HG03045 (cell line): ENCODE data around the gene EHMT1.
"Not testable (repeated sequence)": the region's sequence is repeated elsewhere in the genome, so short reads cannot be mapped to it uniquely, and the experiment has no call there.

Experiments used
- ATAC-seq: cut with Tn5 transposase; IDR thresholded peaks from one replicate; pipeline ENCODE4 v1.9.1; 2021; ENCODE audit warnings: mild to moderate bottlenecking, moderate library complexity; ENCODE audit not compliant: unreplicated experiment

The EHMT1 gene

GRCh38 chr9:137880160-137880975, 261.6 kb downstream of the EHMT1 start:
- ATAC-seq: no peak

DNA sequence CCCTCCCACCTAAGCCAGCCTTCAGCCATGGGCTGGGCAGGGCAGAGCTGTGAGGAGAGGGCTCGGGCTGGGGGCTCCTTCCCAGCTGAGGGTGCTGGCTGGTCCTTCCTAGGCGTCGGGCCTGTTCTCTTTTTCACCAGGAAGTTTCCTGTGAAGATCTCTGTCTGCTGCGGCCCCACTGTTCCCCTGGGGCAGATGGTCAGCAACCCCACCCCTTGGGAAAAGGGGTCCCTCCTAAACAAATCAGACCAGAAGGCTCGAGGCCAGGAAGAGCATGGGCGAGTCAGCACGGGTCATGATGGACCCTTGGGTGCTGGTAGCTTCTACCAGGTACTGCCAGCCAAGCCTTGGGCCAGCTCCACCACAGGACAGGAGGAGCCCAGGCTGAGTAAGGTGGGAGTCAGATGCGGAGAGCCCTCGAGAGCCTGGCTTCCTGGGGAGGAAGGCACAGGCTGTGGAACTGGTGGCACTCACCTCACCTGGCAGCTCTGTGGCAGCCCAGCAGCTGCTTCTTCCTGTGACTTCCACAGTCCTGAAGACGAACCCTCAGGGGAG, 262.2 kb downstream of the EHMT1 start:
- ATAC-seq: no peak

GRCh38 chr9:137881591-137882505, 263.0 kb downstream of the EHMT1 start:
- no peak for ATAC-seq

DNA sequence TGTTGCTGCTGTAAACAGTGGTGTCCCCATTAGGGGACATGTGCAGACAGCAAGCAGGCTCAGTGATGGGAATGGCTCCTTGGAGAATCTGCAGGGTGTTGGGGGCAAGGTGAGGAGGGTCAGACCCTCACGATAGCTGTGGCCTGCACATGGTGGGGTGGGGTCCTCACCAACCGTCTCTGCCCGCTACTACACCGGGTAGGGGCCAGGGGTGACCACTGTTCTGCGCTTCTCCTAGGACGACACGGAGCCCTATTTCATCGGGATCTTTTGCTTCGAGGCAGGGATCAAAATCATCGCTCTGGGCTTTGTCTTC, 263.7 kb downstream of the EHMT1 start:
- no peak for ATAC-seq

DNA sequence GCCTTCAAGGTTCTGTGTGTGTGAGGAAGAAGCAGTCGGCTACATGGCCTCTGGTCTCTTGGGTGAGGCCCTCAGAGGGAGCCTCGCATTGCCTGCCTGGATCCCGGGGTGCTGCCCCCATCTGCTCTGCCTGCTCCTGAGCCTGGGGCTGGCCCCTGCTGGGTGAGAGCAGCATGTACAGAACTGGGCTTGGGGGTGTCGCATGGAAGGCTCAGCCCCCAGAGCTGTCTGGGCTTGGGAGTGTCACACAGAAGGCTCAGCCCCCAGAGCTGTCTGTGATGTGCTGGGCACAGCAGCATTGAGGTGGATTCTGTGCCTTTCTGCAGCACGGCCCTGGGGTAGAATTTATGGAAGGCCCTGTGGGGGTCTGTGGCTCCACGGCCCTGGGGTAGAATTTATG, 265.2 kb downstream of the EHMT1 start:
- not testable (repeated sequence) for ATAC-seq

DNA sequence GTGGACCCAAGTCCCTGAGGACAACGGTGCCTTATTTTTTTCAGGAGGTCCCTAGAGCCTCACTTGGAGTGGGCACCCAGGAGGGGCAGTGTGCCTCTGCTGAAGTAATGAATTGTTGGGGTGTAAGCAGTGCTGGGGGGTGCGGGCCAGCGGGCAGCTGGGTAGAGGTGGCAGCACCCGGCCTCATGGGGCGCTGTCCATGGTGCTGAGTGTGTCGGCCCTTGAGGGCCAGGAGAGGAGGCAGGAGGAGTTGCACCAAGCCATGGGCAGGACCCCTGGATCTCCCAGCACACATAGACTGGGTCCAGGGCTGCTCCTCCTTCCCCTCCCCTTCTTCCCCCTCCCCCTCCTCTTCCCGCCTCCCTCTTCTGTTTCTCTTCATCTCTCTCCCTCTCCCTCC, 265.7 kb downstream of the EHMT1 start:
- not testable (repeated sequence) for ATAC-seq

DNA sequence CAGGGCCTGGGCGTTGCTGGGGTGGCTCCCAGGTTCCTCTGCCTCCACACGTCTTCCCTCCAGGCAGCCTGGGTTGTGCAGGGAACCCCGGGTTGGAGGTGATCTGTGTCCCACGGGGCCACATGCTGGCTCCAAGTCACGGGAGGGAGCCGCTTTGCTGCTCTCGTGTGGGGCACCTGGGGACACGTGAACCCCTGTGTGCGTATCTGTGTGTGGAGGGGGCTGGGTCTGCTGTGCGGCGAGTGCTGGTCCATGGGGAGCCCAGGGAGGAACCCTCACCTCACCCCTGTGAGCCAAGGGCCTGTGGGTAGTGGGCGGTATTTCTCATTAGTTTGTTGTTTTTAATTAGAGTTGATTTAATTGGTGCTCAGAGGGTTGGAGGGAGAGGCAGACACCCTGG, 266.3 kb downstream of the EHMT1 start:
- ATAC-seq: not testable (repeated sequence)
